Stimulated activated CD4-positive, alpha-beta T cell treated with anti-CD3 and anti-CD28 coated beads, Interleukin-4, amount 100 ng/mL, for 1 hour (primary cell): ENCODE data around the gene CRYGA.
A peak's percentile ranks its signal among the peaks of the same experiment; 100 is the strongest.

Experiments
- DNase-seq: peaks from one replicate; pipeline ENCODE4 v3.0.0-alpha.2; 2020

CRYGA gene

GRCh38 chr2:208163489-208163888 is at the start of gene CRYGA:
CRYGA (minus strand) TSS chr2:208163589; CDS start chr2:208163556, 33 bp downstream.
- DNase-seq = no peak

GRCh38 chr2:208210688-208211451 is 47.5 kb upstream of the CRYGA start:
- DNase-seq = no peak

- DNase-seq = no peak
Measured at GRCh38 chr2:208208335-208209085, 45.1 kb upstream of the CRYGA start.

- DNase-seq = no peak
Measured at GRCh38 chr2:208207769-208208168, 44.4 kb upstream of the CRYGA start.

- no peak for DNase-seq
Measured at GRCh38 chr2:208204166-208204565, 40.8 kb upstream of the CRYGA start.

- DNase-seq = no peak
Measured at GRCh38 chr2:208195531-208195930, 32.1 kb upstream of the CRYGA start.

- no peak for DNase-seq
Measured at GRCh38 chr2:208192611-208193236, 29.3 kb upstream of the CRYGA start.

- no peak for DNase-seq
Measured at GRCh38 chr2:208189810-208190503, 26.6 kb upstream of the CRYGA start, which contains the start of gene C2orf80. C2orf80 (minus strand) TSS chr2:208190030; CDS start chr2:208186986, 3,044 bp downstream.

- no peak for DNase-seq
Measured at GRCh38 chr2:208189069-208189809, 25.9 kb upstream of the CRYGA start.

GRCh38 chr2:208186893-208187292 is 23.5 kb upstream of the CRYGA start:
- no peak for DNase-seq

- DNase-seq = no peak
Measured at GRCh38 chr2:208186465-208186864, 23.1 kb upstream of the CRYGA start.

GRCh38 chr2:208183972-208184705 is 20.8 kb upstream of the CRYGA start:
- DNase-seq = no peak

GRCh38 chr2:208183526-208183925 is 20.1 kb upstream of the CRYGA start:
- no peak for DNase-seq

- no peak for DNase-seq
Measured at GRCh38 chr2:208182835-208183234, 19.4 kb upstream of the CRYGA start.

GRCh38 chr2:208179028-208179609 is 15.7 kb upstream of the CRYGA start:
- no peak for DNase-seq

- DNase-seq = no peak
Measured at GRCh38 chr2:208175840-208176153, 12.4 kb upstream of the CRYGA start.

GRCh38 chr2:208175069-208175839 is 11.9 kb upstream of the CRYGA start:
- peak; percentile 50 for DNase-seq

GRCh38 chr2:208174144-208174543 is 10.8 kb upstream of the CRYGA start:
- DNase-seq = no peak

- DNase-seq = no peak
Measured at GRCh38 chr2:208172125-208172524, 8.7 kb upstream of the CRYGA start.

- DNase-seq = no peak
Measured at GRCh38 chr2:208164951-208165755, 1.8 kb upstream of the CRYGA start.
